Measurements from ENCODE around the gene ADARB2. TPM values are rescaled to one million over a fixed set of nuclear protein-coding genes. Genes with fewer than 3 reads are reported as not detected.

ADARB2 gene
- total and polyA plus RNA-seq, 4 donors, result 0.55 to 0.70 (median 0.59) TPM; not detected in 1

DNA sequence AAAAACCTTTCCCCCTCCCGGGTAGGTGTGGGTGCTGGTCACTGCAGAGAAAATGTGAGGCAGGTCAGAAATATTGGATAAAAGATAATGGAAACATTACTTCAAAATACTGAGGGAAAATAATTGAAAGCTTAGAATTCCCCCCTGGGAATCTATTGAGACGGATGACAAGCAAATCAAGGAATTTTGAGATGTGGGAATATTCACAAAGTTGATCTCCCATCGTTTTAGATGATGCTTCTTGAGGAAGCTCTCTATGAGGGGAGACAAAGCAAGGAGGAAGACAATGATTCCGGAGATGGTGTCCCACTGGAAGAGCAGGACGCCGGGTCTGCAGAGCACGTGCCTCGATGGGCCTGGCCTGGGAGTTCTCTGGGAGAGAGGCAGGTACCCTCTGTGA is 470.2 kb downstream of the ADARB2 start:
- 82% methylated on average over 8 of the region's 8 CpGs for WGBS
- Histone ChIP-seq H3K9ac (ENCODE audit: low read depth in 1 of 2, low read length in 2 of 2) (no peak overlapping the region), H3K27me3 (ENCODE audit: control insufficient read depth in 4 of 4, insufficient read depth in 4 of 4, low read length in 3 of 4) (no peaks in the 10 kb centered on the region), H3K4me1 (ENCODE audit: control insufficient read depth in 4 of 4, insufficient read depth in 4 of 4, low read length in 3 of 4) (no peaks in the 10 kb centered on the region), H3K36me3 (ENCODE audit: control insufficient read depth in 4 of 4, insufficient read depth in 3 of 4, low read depth in 1 of 4, low read length in 3 of 4) (no peaks in the 10 kb centered on the region), H3K4me3 (ENCODE audit: low read depth in 1 of 3, low read length in 3 of 3) (no peak overlapping the region), H3K27ac (ENCODE audit: low read depth in 1 of 2, low read length in 2 of 2) (no peak overlapping the region), H3K9me3 (ENCODE audit: control insufficient read depth in 4 of 4, low read length in 3 of 4) (no peaks in the 10 kb centered on the region)
- DNase-seq (ENCODE audit: low spot score), result no peak
- TF ChIP-seq, protein P1, sequence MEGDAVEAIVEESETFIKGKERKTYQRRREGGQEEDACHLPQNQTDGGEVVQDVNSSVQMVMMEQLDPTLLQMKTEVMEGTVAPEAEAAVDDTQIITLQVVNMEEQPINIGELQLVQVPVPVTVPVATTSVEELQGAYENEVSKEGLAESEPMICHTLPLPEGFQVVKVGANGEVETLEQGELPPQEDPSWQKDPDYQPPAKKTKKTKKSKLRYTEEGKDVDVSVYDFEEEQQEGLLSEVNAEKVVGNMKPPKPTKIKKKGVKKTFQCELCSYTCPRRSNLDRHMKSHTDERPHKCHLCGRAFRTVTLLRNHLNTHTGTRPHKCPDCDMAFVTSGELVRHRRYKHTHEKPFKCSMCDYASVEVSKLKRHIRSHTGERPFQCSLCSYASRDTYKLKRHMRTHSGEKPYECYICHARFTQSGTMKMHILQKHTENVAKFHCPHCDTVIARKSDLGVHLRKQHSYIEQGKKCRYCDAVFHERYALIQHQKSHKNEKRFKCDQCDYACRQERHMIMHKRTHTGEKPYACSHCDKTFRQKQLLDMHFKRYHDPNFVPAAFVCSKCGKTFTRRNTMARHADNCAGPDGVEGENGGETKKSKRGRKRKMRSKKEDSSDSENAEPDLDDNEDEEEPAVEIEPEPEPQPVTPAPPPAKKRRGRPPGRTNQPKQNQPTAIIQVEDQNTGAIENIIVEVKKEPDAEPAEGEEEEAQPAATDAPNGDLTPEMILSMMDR (IDR thresholded peaks at IDR 0.05; ENCODE audit: low read depth, low read length, missing input control), result no peak
- TF ChIP-seq HNF4A (conservative IDR thresholded peaks at IDR 0.05), result no peak

DNA sequence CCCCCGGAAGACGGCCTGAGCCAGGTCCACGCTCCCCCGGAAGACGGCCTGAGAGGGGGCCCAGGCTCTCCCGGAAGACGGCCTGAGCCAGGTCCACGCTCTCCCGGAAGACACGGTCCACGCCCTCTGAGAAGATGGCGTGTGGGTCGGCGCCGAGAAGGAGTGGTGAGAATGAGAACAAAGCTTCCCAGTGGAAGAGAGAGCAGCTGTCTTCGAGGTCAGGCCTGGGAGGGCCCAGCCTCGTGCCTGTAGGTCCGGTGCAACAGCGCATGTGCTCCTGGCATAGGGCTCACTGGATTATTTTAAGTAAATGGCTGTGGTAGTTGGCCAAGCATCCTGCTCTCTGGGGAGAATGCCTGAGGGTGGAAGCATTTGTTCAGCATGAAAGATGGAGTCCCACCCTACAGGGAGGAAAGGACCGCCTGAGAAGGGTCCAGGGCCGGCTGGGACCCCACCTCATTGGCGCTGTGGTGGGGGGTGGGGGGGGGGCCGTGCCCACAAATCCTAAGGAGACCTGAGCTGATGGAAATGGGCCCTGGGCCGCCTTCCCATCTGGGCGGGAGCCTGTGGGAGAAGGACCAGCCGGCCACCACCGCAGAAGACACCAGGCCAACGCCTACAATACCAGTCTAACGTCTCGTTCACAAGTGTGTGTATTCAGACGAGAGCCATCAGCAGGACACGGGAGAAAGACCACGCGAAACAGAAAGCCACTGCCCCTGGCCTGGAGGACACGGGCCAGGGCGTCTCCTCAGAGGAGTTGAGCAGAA is 471.1 kb downstream of the ADARB2 start:
- no peak for DNase-seq (ENCODE audit: low spot score)
- 91% methylated on average over 36 of the region's 36 CpGs for WGBS

More for the DNA sequence above, 471.1 kb downstream of the ADARB2 start:
- no peak overlapping the region for H3K9ac ChIP-seq (ENCODE audit: low read depth in 1 of 2, low read length in 2 of 2)
- H3K4me3 ChIP-seq (ENCODE audit: low read depth in 1 of 3, low read length in 3 of 3), result no peak overlapping the region
- H3K9me3 ChIP-seq (ENCODE audit: control insufficient read depth in 4 of 4, low read length in 3 of 4), result no peaks in the 10 kb centered on the region
- H3K27ac ChIP-seq (ENCODE audit: low read depth in 1 of 2, low read length in 2 of 2), result no peak overlapping the region
- TF ChIP-seq YY1 (IDR thresholded peaks at IDR 0.05), result no peak
- TF ChIP-seq RAD21 (IDR thresholded peaks at IDR 0.05), result no peak
- no peak for TF ChIP-seq FOXA2 (IDR thresholded peaks at IDR 0.05)
- no peak for TF ChIP-seq SP1 (IDR thresholded peaks at IDR 0.05)
- TF ChIP-seq HNF4A (conservative IDR thresholded peaks at IDR 0.05), result no peak
- TF ChIP-seq, protein P2, sequence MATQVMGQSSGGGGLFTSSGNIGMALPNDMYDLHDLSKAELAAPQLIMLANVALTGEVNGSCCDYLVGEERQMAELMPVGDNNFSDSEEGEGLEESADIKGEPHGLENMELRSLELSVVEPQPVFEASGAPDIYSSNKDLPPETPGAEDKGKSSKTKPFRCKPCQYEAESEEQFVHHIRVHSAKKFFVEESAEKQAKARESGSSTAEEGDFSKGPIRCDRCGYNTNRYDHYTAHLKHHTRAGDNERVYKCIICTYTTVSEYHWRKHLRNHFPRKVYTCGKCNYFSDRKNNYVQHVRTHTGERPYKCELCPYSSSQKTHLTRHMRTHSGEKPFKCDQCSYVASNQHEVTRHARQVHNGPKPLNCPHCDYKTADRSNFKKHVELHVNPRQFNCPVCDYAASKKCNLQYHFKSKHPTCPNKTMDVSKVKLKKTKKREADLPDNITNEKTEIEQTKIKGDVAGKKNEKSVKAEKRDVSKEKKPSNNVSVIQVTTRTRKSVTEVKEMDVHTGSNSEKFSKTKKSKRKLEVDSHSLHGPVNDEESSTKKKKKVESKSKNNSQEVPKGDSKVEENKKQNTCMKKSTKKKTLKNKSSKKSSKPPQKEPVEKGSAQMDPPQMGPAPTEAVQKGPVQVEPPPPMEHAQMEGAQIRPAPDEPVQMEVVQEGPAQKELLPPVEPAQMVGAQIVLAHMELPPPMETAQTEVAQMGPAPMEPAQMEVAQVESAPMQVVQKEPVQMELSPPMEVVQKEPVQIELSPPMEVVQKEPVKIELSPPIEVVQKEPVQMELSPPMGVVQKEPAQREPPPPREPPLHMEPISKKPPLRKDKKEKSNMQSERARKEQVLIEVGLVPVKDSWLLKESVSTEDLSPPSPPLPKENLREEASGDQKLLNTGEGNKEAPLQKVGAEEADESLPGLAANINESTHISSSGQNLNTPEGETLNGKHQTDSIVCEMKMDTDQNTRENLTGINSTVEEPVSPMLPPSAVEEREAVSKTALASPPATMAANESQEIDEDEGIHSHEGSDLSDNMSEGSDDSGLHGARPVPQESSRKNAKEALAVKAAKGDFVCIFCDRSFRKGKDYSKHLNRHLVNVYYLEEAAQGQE (IDR thresholded peaks at IDR 0.05), result no peak
- TF ChIP-seq TAF1 (conservative IDR thresholded peaks at IDR 0.05), result no peak
- TF ChIP-seq, protein P1 (IDR thresholded peaks at IDR 0.05; ENCODE audit: low read depth, low read length, missing input control), result no peak
- TF ChIP-seq, protein P3, sequence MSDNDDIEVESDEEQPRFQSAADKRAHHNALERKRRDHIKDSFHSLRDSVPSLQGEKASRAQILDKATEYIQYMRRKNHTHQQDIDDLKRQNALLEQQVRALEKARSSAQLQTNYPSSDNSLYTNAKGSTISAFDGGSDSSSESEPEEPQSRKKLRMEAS (IDR thresholded peaks at IDR 0.05), result no peak
- no peak for TF ChIP-seq JUND (IDR thresholded peaks at IDR 0.05)
- TF ChIP-seq FOXA1 (IDR thresholded peaks at IDR 0.05), result no peak
- no peak for TF ChIP-seq GABPA (IDR thresholded peaks at IDR 0.05 in 1 of 2, conservative IDR thresholded peaks at IDR 0.05 in 1 of 2)
- no peak for TF ChIP-seq RXRA (IDR thresholded peaks at IDR 0.05)
- TF ChIP-seq, protein P4, sequence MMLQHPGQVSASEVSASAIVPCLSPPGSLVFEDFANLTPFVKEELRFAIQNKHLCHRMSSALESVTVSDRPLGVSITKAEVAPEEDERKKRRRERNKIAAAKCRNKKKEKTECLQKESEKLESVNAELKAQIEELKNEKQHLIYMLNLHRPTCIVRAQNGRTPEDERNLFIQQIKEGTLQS (IDR thresholded peaks at IDR 0.05), result no peak
- no peak for TF ChIP-seq EGR1 (IDR thresholded peaks at IDR 0.05; ENCODE audit: low read depth in 2 of 2)
- TF ChIP-seq NR2F2 (IDR thresholded peaks at IDR 0.05), result no peak
- TF ChIP-seq HNF4G (IDR thresholded peaks at IDR 0.05), result no peak
- TF ChIP-seq, protein P5, sequence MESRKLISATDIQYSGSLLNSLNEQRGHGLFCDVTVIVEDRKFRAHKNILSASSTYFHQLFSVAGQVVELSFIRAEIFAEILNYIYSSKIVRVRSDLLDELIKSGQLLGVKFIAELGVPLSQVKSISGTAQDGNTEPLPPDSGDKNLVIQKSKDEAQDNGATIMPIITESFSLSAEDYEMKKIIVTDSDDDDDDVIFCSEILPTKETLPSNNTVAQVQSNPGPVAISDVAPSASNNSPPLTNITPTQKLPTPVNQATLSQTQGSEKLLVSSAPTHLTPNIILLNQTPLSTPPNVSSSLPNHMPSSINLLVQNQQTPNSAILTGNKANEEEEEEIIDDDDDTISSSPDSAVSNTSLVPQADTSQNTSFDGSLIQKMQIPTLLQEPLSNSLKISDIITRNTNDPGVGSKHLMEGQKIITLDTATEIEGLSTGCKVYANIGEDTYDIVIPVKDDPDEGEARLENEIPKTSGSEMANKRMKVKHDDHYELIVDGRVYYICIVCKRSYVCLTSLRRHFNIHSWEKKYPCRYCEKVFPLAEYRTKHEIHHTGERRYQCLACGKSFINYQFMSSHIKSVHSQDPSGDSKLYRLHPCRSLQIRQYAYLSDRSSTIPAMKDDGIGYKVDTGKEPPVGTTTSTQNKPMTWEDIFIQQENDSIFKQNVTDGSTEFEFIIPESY (IDR thresholded peaks at IDR 0.05), result no peak
- H3K27me3 ChIP-seq (ENCODE audit: control insufficient read depth in 4 of 4, insufficient read depth in 4 of 4, low read length in 3 of 4), result no peaks in the 10 kb centered on the region
- H3K4me1 ChIP-seq (ENCODE audit: control insufficient read depth in 4 of 4, insufficient read depth in 4 of 4, low read length in 3 of 4), result no peaks in the 10 kb centered on the region
- no peaks in the 10 kb centered on the region for H3K36me3 ChIP-seq (ENCODE audit: control insufficient read depth in 4 of 4, insufficient read depth in 3 of 4, low read depth in 1 of 4, low read length in 3 of 4)
